HG02763 (cell line): ENCODE measurements around the gene DNAJA4.

Source experiments
- ATAC-seq: cut with Tn5 transposase; IDR thresholded peaks from one replicate; pipeline ENCODE4 v1.9.1; 2021; ENCODE audit warnings: mild to moderate bottlenecking, moderate library complexity; ENCODE audit not compliant: unreplicated experiment

DNAJA4 gene

DNA sequence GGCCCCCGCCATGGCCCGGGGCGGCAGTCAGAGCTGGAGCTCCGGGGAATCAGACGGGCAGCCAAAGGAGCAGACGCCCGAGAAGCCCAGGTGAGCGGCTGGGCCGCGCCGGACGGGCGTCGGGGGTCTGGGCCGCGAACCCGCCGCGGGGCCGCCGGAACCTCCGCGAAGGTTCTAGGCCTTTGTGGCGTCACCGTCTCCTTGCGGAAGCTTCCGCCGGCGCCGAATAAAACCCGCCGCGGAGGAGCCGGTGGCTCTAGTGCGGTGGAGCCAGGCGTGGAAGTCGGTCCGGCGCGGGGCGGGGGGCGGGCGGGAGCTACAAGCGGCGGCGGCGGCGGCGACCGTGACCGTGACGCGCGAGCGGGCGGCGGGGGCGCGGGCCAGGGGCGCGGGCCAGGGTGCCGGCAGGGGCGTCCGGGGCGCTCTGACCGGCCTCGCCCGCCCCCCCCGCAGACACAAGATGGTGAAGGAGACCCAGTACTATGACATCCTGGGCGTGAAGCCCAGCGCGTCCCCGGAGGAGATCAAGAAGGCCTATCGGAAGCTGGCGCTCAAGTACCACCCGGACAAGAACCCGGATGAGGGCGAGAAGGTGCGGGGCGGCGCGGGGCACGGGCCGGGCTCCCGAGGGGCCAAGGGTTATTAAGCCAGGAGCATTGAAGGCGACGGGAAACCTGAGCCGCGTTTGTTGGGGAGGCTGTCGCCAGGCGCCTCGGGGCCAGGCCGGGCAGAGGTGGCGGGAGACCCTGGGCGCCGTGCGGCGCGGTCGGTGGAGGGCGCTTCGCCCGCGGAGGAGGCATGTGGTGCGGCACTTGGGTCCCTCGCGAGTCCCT is at the start of gene DNAJA4:
DNAJA4 (plus strand) TSS at position 259 of the 833 bp plus-strand sequence; CDS start at position 461, 202 bp downstream.
- no peak for ATAC-seq

DNA sequence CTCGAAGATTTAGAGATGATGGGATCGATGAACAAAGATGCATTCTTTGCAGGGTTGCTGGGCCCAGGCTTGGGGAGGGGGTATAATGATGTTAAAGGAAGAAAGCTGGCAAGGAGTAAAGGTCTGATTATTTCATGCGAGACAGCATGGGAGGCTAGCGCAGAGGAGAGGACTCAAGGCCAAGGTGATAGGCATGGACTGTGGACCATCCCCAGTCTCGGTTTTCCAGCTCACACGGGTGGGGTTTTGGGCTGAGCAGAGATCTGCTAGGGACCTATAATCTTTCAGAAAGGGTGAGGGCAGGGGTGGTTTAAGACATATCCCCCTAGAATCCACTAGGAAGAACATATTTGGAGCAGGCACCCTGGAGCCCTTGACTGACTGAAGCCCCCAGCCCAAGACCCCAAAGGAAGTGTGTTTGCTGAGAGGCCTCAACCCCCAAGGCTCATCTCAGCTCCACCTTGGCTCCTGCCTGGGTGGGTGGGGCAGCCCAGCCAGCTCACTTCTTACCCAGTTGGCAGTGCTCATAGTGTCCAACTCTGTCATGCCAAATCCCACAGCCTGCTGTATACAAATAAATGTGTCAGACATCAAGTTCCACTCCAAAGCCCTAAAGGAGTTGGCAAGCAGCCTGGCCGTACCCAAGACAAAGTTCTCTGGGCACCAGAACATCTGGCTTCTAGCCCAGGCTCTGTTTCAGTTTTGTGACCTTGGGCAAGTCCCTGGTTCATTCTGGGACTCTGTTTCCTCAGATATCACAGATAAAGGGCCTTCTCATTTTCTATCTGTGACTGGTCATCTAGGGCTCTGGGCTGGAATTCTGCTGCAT is 47.9 kb upstream of the DNAJA4 start:
- ATAC-seq, result no peak

DNA sequence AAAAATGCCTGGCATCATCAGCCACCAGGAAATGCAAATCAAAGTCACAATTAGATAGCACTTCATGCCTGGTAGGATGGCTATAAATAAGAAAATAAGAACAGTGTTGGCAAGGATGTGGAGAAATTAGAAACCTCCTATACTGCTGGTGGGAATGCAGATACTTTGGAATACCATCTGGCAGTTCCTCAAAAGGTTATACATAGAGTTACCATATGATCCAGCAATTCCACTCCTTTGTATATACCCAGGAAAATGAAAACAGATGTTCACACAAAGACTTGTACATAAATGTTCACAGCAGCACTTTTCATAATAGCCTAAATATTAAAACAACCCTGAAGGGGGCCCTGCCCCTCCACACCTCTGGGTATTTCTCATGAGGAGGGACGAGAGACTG is 43.6 kb upstream of the DNAJA4 start:
- ATAC-seq, result no peak

DNA sequence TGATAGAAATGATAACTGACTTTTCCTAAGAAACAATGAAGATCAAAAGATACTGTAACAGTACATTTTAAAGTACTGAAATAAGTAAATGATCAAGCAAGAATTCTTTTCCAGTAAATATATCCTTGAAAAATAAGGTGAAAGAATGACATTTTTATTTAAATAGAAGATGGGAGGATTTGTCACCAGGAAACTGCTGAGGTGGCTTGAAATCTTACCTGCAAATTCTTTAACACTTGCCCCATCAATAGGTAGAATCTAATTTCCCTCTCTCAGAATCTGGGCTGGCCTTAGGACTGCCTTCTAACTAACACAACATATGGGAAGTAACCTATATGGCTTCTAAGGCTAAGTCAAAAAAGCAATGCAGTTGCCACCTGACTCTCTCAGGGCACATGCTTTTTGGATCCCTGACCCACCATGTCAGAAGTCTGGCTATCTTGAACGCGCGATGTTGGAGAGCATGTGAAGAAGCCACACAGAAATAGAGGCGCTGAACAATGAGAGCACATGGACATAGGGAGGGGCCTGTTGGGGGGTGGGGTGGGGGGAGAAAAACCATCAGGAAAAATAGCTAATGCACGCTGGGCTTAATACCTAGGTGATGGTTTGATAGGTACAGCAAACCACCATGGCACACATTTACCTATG is 41.5 kb upstream of the DNAJA4 start:
- no peak for ATAC-seq

DNA sequence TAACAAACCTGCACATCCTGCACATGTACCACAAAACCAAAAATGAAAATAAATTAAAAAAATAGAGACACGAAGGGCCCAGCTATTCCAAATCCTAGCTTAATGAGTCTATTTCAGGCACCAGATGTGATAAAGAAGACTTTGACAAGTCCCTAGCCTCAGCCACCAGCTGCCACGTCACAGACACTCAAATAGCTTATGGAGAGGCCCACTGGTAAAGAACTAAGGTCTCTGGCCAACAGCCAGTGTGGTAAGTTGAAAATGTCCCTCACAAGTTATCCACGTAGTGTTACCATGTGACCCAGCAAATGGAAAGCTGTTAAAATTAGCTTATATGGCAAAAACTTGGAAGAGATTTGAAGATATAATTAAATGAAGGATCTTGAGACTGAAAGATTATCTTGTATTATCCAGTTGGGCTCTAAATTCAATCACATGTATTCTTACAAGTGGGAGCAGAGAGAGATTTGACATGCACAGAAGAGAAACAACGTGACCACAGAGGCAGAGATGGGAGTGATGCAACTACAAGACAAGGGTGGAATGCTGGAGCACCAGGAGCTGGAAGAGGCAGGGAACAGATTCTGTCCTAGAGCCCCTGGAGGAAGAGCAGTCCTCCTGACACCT is 40.9 kb upstream of the DNAJA4 start:
- no peak for ATAC-seq

DNA sequence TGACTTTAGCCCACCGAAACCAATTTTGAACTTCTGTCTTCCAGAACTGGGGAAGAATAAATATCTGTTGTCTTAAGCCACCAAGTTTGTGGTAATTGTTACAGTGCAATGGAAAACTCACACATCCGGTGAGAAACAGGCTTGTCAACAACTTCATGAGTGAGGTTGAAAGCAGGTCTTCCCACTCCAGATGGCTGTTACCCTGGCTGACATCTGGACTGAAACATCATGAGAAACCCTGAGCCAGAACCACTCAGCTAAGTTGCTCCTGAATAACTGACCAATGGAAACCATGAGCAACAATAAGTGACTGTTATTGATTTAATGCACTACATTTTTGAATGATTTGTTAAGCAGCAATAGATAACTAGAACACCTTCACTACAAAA is 40.3 kb upstream of the DNAJA4 start:
- no peak for ATAC-seq

DNA sequence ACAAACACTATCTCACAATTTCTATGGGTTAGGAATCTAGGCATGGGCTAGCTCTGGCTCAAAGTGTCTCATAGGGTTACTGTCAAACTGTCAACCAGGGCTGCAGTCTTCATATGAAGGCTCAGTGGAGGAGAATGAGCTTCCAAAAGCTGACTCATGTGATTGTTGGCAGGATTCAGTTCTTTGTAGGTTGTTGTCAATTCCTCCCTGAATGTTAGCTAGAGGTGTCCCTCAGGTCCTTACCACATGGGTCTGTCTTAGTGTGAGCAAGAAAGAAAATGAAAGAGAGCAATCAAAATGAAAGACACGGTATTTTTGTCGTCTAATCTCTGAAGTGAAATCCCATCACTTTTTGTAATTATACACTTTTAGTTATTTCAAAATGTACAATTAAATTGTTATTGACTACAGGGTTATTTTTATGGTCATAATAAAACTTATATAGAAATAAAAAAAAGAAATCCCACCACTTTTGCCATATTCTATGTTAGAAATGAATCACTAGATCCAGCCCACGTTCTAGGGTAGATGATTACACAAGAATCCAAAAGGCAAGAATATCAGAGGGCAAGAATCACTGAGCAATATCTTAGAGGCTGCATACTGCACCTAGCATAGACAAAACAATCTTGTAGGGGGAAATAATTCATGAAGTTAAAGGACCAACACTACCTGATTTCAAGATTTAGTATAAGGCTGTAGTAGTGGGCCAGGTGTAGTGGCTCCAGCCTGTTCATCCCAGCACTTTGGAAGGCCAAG is 38.4 kb upstream of the DNAJA4 start:
- ATAC-seq, result no peak

DNA sequence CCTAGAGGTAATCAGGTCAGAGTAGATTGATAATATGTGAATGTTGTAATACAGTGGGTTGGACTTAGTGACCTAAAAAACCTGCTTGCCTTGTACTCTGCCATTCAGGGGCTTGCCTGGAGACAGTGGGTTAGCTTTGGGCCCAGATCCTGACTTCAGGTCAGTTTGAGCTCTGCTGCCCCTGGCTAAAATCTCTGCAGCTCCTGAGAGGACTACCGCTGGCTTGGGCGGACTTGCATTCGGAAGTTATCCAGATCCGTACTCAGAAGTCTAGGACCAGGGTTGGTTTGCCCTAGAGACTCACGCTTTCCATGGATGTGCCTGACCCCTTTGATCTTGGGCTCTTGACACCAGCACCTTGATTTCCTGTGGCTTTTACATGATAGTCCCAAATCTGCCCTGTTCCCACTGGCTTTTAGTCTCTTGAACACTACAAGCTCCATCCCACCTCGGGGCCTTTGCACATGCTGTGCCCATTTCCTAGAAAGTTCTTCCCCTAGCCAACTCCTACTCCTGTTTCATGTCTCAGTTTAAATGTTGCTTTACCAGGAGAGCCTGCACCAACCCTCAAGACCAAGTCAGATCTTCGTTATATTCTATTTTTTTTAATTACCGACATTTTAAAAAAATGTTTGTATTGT is 35.9 kb upstream of the DNAJA4 start:
- no peak for ATAC-seq

DNA sequence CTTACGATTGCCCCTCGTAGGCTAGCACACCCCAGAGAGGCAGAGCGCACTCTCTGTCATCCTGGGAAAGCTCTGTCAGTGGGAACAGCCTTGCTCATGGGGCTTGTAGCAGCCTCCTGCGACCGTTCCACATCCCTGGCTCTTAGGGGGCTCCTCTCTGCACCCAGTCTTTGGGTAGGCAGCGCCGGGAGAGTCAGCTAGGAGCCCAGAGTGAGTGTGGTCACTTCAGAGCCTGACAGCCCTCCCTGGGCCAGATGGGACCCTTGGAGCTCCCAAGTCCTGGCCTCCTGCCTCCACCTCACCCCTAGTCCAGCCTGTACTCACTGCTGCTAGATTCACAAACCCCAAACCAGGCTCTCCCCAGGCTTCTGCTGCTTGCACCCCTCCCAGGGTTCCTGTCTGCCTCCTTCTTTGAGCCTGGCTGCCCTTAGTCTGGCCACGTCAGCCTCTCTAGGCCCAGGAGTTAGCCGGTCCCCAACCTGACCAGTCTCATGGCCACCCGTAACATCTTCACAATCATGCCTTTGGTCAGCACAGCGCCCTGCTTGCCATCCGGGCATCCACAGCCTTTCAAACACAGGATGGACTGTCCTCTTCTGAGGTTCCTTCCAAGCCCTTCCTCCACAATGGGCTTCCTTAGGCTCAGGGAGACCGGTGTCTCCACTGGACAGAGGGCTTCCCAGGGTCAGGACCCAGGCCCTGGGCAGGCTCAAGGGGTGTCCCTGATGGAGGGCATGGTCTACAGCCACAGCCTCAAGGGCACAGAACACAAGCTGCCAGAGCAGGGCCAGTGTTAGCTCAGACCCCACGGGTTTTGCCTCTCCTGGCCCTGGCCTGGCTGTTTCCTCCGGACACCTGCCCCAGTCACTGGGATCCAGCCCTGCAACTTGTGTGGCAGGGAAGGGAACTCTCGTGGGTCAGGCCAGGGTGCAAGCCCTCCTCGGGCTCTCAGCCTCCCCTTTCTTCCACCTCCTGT is 34.6 kb upstream of the DNAJA4 start:
- ATAC-seq, result no peak

DNA sequence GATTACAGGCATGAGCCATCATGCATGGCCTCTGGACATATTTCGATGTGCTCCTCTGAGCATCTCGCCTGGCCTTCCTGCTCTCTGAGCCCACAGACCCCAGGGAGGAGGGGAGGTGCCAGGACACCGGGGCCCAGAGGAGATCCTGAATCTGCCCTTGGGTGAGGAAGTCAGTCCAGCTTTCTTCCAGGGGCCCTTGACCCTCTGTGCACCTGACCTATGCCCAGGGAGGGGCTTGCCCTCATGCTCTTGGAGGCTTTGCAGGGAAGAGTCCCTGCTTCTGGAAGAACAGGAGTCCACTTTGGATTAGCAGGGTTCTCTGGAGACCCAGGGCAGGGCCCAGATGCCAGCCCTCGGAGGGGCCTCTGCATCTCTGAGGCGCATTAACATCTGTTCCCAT is 31.4 kb upstream of the DNAJA4 start:
- no peak for ATAC-seq

DNA sequence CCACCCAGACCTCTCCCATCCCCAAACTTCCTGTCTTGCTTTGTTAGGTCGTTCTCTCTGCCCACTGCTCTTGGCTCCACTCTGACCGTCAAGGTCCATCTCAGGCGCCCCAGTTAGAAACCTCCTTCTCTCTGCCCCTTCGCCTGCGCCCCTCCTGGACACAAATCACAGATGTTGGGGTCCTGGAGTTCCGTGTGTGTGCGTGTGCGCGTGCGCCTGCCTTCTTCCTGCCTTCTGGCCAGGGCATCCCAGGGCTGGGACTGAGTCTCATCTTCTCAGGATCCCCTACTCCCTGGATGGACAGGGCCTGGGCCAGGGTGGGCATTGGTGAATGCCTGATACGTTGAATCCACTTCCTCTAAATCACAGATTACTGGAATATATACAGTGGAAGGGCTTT is 30.9 kb upstream of the DNAJA4 start:
- ATAC-seq, result no peak

DNA sequence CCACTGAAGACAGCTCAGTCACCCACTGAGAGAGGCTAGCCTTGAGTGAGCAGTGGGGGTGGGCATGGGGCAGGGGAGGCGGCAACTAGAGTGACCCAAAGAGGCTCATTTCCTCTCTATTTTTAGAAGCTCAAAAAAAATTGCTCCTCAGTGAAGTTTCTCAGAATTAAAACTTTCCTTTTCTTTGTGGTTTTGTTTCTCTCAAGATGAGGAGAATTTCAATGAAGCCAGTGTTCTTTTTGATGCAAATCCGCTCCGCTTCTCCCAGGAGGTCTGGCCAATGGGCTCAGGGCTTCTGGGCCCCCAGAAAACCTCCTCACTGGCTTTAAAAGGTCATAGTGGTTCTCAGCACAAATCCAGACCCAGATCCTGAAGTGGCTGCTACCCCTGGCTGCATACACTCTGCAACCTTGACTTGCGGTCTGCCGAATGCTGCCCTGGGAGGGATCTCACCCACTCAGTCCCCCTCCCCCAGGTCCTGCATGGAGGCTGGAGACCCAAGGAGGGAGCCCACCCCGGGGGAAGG is 29.8 kb upstream of the DNAJA4 start, which contains the start of gene ACSBG1:
ACSBG1 (minus strand) TSS at position 51 of the 526 bp plus-strand sequence. CDS start 64 bp downstream, outside the sequence.
- no peak for ATAC-seq

DNA sequence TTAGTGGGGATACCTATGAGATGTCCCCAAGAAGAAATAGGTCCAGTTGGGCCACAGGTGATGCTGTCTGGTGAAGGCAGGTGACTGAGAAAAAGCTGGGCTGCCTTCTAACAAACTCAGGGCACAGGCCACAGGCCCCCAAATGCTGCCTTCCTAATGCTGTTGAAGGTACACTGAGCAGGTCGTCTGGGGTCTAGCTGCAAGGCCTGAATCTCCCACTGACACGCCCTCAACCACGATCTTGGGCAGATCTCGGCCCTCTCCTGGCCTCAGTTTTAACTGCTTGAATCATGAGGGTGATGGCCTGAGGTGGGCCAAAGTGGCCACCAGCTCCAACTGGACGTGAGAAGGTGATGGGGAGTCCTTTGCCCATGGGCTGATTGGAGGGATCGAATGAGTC is 27.9 kb upstream of the DNAJA4 start:
- ATAC-seq, result no peak

DNA sequence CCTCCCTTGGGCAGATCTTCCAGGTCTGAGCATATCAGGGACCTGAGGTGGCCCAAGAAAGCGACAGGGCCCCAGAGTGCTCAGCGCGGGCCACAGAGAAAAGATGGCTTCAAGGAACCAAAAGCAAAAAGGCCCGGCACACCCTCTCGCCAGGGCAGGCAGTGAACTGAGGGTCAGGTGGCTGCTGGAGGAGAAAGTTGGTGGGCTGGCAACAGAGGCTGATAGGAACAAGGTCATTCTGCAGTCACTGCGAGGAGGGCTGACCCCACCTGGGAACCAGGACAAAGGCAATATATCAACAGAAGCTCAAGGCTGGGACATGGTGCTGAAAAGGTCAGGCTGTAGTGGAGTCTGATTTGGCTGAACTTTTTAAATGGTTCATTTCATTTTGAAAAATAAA is 27.2 kb upstream of the DNAJA4 start:
- ATAC-seq, result no peak

DNA sequence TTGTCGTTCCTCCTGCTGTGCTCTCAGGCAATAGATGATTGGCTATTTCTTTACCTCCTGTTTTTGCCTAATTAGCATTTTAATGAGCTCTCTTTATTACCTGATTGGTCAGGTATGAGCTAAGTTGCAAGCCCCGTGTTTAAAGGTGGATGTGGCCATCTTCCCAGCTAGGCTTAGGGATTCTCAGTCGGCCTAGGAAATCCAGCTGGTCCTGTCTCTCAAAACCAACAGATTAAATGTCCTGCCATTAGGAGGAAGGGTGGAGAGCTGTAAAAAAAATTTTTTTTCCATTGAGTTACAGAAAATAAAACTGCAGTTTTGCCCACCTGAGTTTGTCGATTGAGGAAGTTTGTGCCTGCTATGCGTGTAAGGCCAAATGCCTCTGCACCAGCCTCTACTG is 24.6 kb upstream of the DNAJA4 start:
- ATAC-seq, result no peak

DNA sequence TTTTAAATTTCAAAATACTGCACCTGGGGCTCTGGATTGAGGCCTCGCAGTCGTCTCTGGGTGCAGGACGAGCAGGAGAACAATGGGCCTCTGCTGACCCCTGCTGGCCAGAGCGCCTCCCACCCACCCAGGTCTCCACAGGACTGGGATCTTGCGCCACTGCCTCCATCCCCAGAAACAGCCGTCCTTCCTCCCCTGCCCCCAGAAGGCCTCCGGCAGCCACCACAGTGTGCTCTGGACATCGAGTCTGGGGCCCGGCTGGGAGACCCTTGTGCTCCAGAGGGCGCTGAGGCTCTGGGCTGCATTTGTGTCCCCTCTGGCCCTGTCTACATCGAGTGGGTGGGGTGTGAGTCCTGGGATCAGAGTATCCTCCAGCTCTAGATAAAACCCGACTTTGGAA is 23.3 kb upstream of the DNAJA4 start:
- no peak for ATAC-seq

DNA sequence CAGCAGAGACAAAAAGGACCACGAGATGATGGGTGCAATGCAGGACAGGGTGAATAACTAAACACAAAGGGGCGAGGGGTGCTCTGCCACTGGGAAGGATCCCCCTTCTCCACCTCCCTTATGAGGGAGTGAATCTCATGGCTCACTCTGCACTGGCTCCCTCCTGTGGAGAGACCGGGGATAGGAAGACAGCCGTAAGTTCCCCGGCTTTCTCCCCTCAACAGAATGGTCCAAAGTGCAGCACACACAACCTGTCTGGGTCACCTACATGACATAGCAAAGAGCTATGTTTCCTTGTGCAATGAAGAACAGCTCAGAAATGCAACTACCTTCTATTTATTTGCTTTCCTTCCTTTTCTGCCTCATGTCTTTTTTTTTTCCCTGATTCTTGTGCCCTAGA is 22.2 kb upstream of the DNAJA4 start:
- no peak for ATAC-seq

DNA sequence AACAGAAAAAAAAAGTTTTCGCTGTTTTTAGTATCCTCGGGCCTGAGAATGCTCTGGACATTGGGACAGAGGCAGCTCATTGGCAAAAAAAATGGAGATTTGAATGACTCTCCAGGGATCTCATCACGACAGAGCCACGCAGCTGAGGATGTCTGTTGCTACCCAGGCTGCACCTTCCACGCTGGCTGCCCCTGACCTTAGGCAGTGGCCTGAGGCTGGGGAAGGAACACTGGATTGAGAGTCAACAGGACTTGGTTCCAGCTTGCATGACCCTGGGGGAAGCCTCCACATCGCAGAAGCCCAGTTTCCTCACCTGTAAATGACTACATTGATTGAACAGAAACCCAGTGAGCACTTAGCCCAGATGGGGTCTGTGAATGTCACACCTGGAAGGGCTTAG is 21.3 kb upstream of the DNAJA4 start:
- ATAC-seq, result no peak
